ENCODE data around the gene PLXDC2.

Gene PLXDC2

DNA sequence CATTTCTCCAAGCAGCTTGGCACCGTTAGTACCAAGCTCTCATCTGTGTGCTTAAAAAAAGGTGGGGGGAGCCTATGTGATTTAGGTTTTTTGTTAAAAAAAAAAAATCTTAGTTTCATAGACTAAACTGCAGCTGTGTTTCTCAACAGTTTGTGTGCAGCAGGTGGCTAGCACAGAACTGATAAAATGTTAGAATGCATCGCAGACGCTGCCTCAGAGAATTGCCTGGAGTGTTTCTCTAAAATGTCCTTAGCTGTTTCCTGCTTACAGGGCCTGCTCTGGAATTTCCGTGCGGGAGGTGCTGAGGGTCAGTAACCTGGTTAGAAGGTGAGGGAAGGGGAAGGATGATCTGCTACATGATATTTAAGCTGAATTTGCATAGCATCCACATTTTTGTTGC lies 268.9 kb downstream of the PLXDC2 start:
- Histone ChIP-seq H3K4me3 (ENCODE audit: low read length) (no peak overlapping the region), H3K9me3 (replicated peaks; ENCODE audit: low read length) (no peaks in the 10 kb centered on the region), H3K27me3 (ENCODE audit: control insufficient read depth, insufficient read depth, low read length) (no peaks in the 10 kb centered on the region), H3K4me2 (ENCODE audit: low read length) (no peak overlapping the region), H3K4me1 (ENCODE audit: control insufficient read depth, insufficient read depth, low read length) (no peaks in the 10 kb centered on the region), H3K9ac (ENCODE audit: low read depth, low read length) (no peak overlapping the region), H3K36me3 (ENCODE audit: insufficient read depth, low read length) (no peaks in the 10 kb centered on the region)

DNA sequence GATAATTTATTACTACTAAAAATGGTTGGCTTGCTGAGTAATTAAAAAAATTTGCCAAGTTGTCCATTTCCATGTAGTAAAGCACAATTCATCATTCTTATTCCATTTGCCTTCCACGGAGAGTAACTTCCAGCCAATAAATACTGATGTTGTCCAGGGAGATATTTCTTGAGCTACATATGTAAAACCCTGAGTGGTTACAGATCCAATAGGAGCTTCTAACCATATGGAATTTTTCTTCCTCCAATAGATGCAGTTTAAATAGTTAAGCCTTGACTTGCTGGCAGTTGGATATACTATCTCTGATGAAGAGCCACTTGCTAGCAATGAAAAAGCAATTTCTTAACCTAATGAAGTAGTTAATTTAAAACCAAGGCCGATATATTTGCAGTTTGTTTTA lies 271.1 kb downstream of the PLXDC2 start:
- Histone ChIP-seq H3K9me3 (replicated peaks; ENCODE audit: low read length) (no peaks in the 10 kb centered on the region), H3K27me3 (ENCODE audit: control insufficient read depth, insufficient read depth, low read length) (no peaks in the 10 kb centered on the region), H3K4me1 (ENCODE audit: control insufficient read depth, insufficient read depth, low read length) (no peaks in the 10 kb centered on the region), H3K36me3 (ENCODE audit: insufficient read depth, low read length) (no peaks in the 10 kb centered on the region), H3K4me2 (ENCODE audit: low read length) (no peak overlapping the region), H3K4me3 (ENCODE audit: low read length) (no peak overlapping the region), H3K9ac (ENCODE audit: low read depth, low read length) (no peak overlapping the region)

- Histone ChIP-seq H3K9ac (ENCODE audit: low read depth, low read length) (no peak overlapping the region), H3K4me3 (ENCODE audit: low read length) (no peak overlapping the region), H3K27me3 (ENCODE audit: control insufficient read depth, insufficient read depth, low read length) (no peaks in the 10 kb centered on the region), H3K9me3 (replicated peaks; ENCODE audit: low read length) (no peaks in the 10 kb centered on the region), H3K36me3 (ENCODE audit: insufficient read depth, low read length) (no peaks in the 10 kb centered on the region), H3K4me1 (ENCODE audit: control insufficient read depth, insufficient read depth, low read length) (no peaks in the 10 kb centered on the region), H3K4me2 (ENCODE audit: low read length) (no peak overlapping the region)
These were observed 271.9 kb downstream of the PLXDC2 start for GRCh38 chr10:20088061-20088701.

DNA sequence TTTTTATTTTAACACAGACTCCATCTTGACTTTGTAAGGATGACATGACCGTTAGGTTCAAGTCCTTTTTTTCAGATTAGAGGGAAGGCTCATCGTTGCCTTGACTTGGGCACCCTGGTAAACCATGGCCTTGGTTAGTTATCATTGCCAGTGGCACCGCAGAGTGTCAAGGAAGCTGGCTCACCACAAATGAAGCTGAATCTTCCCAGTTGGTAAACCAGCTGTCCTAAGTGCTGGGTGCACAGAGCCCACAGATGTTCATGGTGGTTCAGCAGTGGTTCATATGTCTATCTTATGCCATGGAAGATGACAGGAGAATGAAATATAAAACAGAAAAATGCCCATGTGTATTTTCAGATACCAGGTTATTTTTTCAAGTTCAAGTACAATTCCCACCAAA lies 273.6 kb downstream of the PLXDC2 start:
- H3K9ac ChIP-seq (ENCODE audit: low read depth, low read length) = no peak overlapping the region
- H3K4me3 ChIP-seq (ENCODE audit: low read length) = no peak overlapping the region
- no peaks in the 10 kb centered on the region for H3K4me1 ChIP-seq (ENCODE audit: control insufficient read depth, insufficient read depth, low read length)
- no peak overlapping the region for H3K4me2 ChIP-seq (ENCODE audit: low read length)
- no peaks in the 10 kb centered on the region for H3K9me3 ChIP-seq (replicated peaks; ENCODE audit: low read length)
- no peaks in the 10 kb centered on the region for H3K27me3 ChIP-seq (ENCODE audit: control insufficient read depth, insufficient read depth, low read length)
- no peaks in the 10 kb centered on the region for H3K36me3 ChIP-seq (ENCODE audit: insufficient read depth, low read length)

GRCh38 chr10:20090831-20091230 lies 274.6 kb downstream of the PLXDC2 start:
- no peaks in the 10 kb centered on the region for H3K27me3 ChIP-seq (ENCODE audit: control insufficient read depth, insufficient read depth, low read length)
- H3K4me1 ChIP-seq (ENCODE audit: control insufficient read depth, insufficient read depth, low read length) = no peaks in the 10 kb centered on the region
- H3K36me3 ChIP-seq (ENCODE audit: insufficient read depth, low read length) = no peaks in the 10 kb centered on the region
- H3K9me3 ChIP-seq (replicated peaks; ENCODE audit: low read length) = no peaks in the 10 kb centered on the region
- no peak overlapping the region for H3K4me2 ChIP-seq (ENCODE audit: low read length)
- no peak overlapping the region for H3K4me3 ChIP-seq (ENCODE audit: low read length)
- no peak overlapping the region for H3K9ac ChIP-seq (ENCODE audit: low read depth, low read length)

GRCh38 chr10:20091698-20092097 lies 275.5 kb downstream of the PLXDC2 start:
- no peak overlapping the region for H3K4me3 ChIP-seq (ENCODE audit: low read length)
- H3K36me3 ChIP-seq (ENCODE audit: insufficient read depth, low read length) = no peaks in the 10 kb centered on the region
- H3K9ac ChIP-seq (ENCODE audit: low read depth, low read length) = no peak overlapping the region
- no peak overlapping the region for H3K4me2 ChIP-seq (ENCODE audit: low read length)
- H3K9me3 ChIP-seq (replicated peaks; ENCODE audit: low read length) = no peaks in the 10 kb centered on the region
- no peaks in the 10 kb centered on the region for H3K4me1 ChIP-seq (ENCODE audit: control insufficient read depth, insufficient read depth, low read length)
- no peaks in the 10 kb centered on the region for H3K27me3 ChIP-seq (ENCODE audit: control insufficient read depth, insufficient read depth, low read length)

DNA sequence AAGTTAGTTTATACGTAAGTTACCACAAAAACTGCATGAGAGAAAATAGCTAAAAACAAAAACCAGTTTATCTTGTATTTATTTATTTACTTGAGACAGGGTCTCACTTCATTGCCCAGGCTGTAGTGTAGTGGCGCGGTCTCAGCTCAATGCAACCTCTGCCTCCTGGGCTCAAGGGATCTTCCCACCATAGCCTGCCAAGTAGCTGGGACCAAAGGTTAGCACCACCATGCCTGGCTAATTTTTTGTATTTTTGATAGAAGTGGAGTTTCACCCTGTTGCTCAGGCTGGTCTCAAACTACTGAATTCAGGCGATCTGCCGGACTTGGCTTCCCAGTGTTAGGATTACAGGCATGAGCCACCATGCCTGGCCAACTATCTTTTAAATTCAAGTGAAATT lies 277.4 kb downstream of the PLXDC2 start:
- Histone ChIP-seq H3K4me2 (ENCODE audit: low read length) (no peak overlapping the region), H3K36me3 (ENCODE audit: insufficient read depth, low read length) (no peaks in the 10 kb centered on the region), H3K4me3 (ENCODE audit: low read length) (no peak overlapping the region), H3K9me3 (replicated peaks; ENCODE audit: low read length) (no peaks in the 10 kb centered on the region), H3K9ac (ENCODE audit: low read depth, low read length) (no peak overlapping the region), H3K4me1 (ENCODE audit: control insufficient read depth, insufficient read depth, low read length) (no peaks in the 10 kb centered on the region), H3K27me3 (ENCODE audit: control insufficient read depth, insufficient read depth, low read length) (no peaks in the 10 kb centered on the region)

DNA sequence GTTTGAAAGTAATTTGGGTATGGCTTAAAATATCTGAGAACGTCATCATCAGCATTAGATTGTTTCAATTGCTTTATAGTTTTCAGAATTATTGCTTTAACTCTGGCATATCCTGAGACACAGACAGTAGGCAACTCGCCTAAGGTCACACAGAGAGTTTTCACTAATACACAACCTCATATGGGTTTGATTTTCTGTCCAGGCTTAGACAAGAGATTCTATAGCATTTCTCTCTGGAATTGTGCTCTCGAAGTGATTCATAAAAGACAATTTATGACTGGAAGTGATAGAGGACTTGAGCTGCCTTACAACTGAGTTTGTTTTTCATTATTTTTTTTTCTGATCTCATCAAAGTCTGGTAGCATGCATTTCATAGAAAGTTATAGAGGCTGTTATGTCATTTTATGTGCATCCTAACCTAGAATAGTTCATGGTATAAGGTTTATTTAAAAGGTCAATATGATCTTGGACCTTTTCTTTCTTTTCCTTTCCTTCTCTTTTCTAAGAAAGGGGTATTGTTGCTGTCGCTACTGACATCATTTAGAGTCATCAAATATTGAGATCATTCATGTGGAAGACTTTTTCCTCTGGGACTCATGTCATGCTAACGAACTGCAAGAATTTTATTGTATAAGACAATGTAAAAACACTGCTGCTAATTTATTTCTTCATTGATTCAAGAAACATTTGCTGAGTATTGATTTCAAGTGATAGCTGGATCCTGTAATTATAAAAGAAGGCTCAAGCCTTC lies 278.2 kb downstream of the PLXDC2 start:
- no peak overlapping the region for H3K4me2 ChIP-seq (ENCODE audit: low read length)
- no peak overlapping the region for H3K4me3 ChIP-seq (ENCODE audit: low read length)
- no peaks in the 10 kb centered on the region for H3K9me3 ChIP-seq (replicated peaks; ENCODE audit: low read length)
- H3K9ac ChIP-seq (ENCODE audit: low read depth, low read length) = no peak overlapping the region
- no peaks in the 10 kb centered on the region for H3K27me3 ChIP-seq (ENCODE audit: control insufficient read depth, insufficient read depth, low read length)
- no peaks in the 10 kb centered on the region for H3K36me3 ChIP-seq (ENCODE audit: insufficient read depth, low read length)
- peaks cover 1% of the 10 kb centered on the region for H3K4me1 ChIP-seq (ENCODE audit: control insufficient read depth, insufficient read depth, low read length)

GRCh38 chr10:20100171-20100570 lies 283.9 kb downstream of the PLXDC2 start:
- Histone ChIP-seq H3K27me3 (ENCODE audit: control insufficient read depth, insufficient read depth, low read length) (no peaks in the 10 kb centered on the region), H3K9me3 (replicated peaks; ENCODE audit: low read length) (no peaks in the 10 kb centered on the region), H3K9ac (ENCODE audit: low read depth, low read length) (no peak overlapping the region), H3K36me3 (ENCODE audit: insufficient read depth, low read length) (no peaks in the 10 kb centered on the region), H3K4me2 (ENCODE audit: low read length) (peak overlapping the region; percentile 3), H3K4me3 (ENCODE audit: low read length) (no peak overlapping the region), H3K4me1 (ENCODE audit: control insufficient read depth, insufficient read depth, low read length) (peaks cover 8% of the 10 kb centered on the region)

DNA sequence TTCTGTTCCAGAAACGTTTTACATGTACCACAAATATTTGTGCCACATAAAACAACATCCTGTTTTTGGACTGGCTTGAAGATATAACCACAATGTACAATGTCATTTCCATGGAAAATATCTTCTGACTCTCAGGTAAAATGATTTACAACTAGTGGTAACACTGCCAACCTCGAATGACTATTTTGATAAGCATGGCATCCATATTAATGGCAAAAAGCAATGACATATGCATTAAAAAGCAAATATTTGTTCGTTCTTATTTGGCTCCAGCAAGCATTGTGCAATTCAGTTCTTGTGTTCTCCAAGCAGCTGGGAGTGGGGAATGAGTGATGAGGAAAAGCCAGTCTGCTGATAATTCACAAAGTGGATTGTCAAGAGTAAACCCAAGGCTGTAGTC lies 289.0 kb downstream of the PLXDC2 start:
- no peaks in the 10 kb centered on the region for H3K36me3 ChIP-seq (ENCODE audit: insufficient read depth, low read length)
- H3K27me3 ChIP-seq (ENCODE audit: control insufficient read depth, insufficient read depth, low read length) = no peaks in the 10 kb centered on the region
- no peak overlapping the region for H3K4me3 ChIP-seq (ENCODE audit: low read length)
- H3K9me3 ChIP-seq (replicated peaks; ENCODE audit: low read length) = no peaks in the 10 kb centered on the region
- no peaks in the 10 kb centered on the region for H3K4me1 ChIP-seq (ENCODE audit: control insufficient read depth, insufficient read depth, low read length)
- H3K4me2 ChIP-seq (ENCODE audit: low read length) = no peak overlapping the region
- no peak overlapping the region for H3K9ac ChIP-seq (ENCODE audit: low read depth, low read length)

DNA sequence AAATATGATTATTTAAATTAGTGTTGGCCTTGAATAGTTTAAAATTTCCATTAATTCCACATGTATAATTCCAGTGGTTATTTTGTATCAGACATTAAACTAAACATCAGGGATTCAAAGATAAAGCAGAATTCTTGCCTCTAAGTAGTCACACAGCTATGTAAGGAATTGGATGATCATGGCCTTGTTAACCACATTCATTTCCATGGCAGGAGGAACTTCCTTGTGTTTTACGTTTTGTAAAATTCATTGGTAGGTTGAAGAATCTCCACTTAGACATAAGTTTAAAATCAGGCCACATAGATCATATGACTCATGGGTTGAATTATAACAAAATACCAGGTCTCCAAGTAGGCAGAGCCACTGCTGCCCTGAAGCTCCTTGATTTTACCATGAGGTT lies 289.7 kb downstream of the PLXDC2 start:
- Histone ChIP-seq H3K4me2 (ENCODE audit: low read length) (no peak overlapping the region), H3K4me1 (ENCODE audit: control insufficient read depth, insufficient read depth, low read length) (no peaks in the 10 kb centered on the region), H3K27me3 (ENCODE audit: control insufficient read depth, insufficient read depth, low read length) (no peaks in the 10 kb centered on the region), H3K9me3 (replicated peaks; ENCODE audit: low read length) (no peaks in the 10 kb centered on the region), H3K4me3 (ENCODE audit: low read length) (no peak overlapping the region), H3K36me3 (ENCODE audit: insufficient read depth, low read length) (no peaks in the 10 kb centered on the region), H3K9ac (ENCODE audit: low read depth, low read length) (no peak overlapping the region)

- Histone ChIP-seq H3K9me3 (replicated peaks; ENCODE audit: low read length) (no peaks in the 10 kb centered on the region), H3K4me1 (ENCODE audit: control insufficient read depth, insufficient read depth, low read length) (no peaks in the 10 kb centered on the region), H3K4me3 (ENCODE audit: low read length) (no peak overlapping the region), H3K9ac (ENCODE audit: low read depth, low read length) (no peak overlapping the region), H3K36me3 (ENCODE audit: insufficient read depth, low read length) (no peaks in the 10 kb centered on the region), H3K27me3 (ENCODE audit: control insufficient read depth, insufficient read depth, low read length) (no peaks in the 10 kb centered on the region), H3K4me2 (ENCODE audit: low read length) (no peak overlapping the region)
These were observed 291.8 kb downstream of the PLXDC2 start for GRCh38 chr10:20108021-20108420.
